SH-SY5Y (cell line): ENCODE results near the gene APOC1.
"Not testable (repeated sequence)": the region's sequence is repeated elsewhere in the genome, so short reads cannot be mapped to it uniquely, and the experiment has no call there.

Source experiments
- GATA2 ChIP-seq: IDR thresholded peaks from 2 replicates; pipeline ENCODE4 v1.6.1; 2011; ENCODE audit warnings: mild to moderate bottlenecking, low read depth, low read length
- GATA3 ChIP-seq: IDR thresholded peaks from 2 replicates; pipeline ENCODE4 v1.6.1; 2011; ENCODE audit warnings: low read depth, mild to moderate bottlenecking, low read length, moderate library complexity

APOC1 gene

DNA sequence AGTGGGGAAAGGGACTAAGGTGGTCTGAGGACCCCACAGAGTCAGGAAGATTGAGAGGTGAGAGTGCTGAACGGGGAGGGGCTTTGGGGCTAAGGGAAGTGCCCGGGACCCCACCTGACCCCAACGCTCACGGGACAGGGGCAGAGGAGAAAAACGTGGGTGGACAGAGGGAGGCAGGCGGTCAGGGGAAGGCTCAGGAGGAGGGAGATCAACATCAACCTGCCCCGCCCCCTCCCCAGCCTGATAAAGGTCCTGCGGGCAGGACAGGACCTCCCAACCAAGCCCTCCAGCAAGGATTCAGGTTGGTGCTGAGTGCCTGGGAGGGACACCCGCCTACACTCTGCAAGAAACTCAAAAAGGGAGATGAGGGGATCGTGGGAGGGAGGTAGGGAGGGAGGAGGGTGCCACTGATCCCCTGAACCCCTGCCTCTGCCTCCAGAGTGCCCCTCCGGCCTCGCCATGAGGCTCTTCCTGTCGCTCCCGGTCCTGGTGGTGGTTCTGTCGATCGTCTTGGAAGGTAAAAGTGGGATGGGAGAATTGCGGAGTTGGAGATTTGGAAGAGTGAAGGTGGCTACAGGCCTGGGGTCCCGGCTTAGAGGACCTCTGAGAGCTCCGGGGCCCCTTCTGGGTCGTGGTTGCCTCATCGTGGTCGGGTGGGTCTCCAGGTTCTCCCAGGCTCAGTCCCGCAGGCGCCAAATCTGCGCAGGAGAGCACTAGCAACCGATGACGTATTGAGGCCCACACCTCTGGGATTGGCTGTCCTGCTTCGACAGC lies at the start of gene APOC1:
APOC1 (plus strand) TSS at position 176 of the 774 bp plus-strand sequence; CDS start at position 460, 284 bp downstream.
- TF ChIP-seq GATA2, GATA3: not testable (repeated sequence)

DNA sequence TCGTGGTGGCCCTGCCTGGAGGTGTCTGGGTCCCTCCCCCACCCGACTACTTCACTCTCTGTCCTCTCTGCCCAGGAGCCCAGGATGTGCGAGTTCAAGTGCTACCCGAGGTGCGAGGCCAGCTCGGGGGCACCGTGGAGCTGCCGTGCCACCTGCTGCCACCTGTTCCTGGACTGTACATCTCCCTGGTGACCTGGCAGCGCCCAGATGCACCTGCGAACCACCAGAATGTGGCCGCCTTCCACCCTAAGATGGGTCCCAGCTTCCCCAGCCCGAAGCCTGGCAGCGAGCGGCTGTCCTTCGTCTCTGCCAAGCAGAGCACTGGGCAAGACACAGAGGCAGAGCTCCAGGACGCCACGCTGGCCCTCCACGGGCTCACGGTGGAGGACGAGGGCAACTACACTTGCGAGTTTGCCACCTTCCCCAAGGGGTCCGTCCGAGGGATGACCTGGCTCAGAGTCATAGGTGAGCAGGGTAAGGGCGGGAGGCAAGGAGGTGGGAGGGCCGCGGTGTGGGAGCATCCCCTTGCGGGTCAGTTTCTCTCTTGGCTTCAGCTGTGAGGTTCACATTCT lies 49.1 kb upstream of the APOC1 start:
- TF ChIP-seq GATA2 (no peak), GATA3 (no peak)

DNA sequence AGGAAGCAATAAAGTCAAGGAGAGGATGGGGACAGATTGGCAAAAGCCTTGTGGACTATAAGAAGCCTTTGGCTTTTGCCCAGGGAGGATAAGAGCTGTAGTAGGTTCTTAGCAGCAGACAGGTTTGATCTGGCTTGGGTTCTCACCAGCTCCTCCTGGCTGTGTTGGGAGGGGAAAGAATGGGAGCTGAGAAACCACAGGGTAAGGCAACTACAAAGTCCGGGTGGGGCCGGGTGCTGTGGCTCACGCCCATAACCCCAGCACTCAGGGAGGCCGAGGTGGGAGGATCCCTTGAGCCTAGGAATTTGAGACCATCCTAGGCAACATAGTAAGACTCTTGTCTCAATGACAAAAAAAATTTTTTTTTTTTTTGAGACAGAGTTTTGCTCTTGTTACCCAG lies 47.7 kb upstream of the APOC1 start:
- no peak for TF ChIP-seq GATA2
- TF ChIP-seq GATA3 = no peak

DNA sequence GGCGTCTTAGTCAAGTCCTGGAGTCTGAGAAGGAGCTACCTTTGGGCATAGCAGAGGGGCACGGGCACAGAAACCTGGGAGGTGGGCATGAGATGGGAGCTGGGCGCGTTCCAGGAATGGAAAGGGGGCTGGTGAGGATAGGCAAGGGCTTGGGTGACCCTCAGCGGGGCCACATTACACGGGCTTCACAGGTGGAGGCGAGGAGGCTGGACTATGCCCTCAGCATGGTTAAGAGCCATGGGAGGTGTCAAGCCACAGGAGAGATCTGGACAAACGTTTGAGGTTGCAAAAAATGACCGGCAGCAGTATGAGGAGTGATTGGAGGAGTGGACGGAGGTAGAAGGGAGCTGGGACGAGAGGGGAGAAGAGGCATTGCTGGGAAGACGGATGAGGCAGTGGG lies 46.8 kb upstream of the APOC1 start:
- no peak for TF ChIP-seq GATA2
- TF ChIP-seq GATA3 = no peak

DNA sequence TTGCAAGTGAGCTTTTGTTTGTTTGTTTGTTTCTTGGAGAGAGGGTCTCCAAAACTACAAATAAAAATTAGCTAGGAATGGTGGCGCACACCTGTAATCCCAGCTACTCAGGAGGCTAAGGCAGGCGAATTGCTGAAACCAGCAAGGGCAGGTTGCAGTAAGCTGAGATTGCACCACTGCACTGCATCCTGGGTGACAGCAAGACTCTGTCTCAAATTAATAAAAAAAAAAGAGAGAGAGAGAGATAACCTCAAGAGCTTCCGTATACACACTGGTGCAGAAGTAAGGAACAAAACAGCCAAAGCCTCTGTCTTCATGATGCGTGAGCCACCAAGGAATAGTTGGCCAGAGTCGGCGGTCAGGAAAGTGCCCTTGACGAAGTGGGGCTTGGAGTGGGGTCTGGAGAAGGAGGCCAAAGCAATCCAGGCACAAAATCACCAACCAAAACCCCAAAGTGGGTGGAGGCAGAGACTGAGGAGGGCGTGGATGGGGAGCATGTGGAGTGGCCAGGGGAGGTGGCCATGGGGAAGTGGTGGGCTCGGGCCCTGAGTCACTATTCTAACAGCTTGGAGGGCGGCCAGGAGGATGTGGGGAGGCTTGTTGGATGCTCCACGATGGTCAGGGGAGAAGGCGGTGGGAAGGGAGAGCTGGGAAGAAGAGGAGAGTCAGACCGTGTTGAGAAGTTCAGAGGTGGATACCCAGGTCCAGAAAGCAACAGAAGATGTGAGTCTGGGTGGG lies 44.5 kb upstream of the APOC1 start:
- TF ChIP-seq GATA3 (no peak), GATA2 (no peak)

DNA sequence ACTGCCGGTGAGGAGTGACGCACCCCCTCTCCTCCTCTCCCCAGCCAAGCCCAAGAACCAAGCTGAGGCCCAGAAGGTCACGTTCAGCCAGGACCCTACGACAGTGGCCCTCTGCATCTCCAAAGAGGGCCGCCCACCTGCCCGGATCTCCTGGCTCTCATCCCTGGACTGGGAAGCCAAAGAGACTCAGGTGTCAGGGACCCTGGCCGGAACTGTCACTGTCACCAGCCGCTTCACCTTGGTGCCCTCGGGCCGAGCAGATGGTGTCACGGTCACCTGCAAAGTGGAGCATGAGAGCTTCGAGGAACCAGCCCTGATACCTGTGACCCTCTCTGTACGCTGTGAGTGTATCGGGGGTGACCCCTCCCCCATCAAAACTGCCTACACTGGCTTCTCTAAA lies 42.6 kb upstream of the APOC1 start:
- no peak for TF ChIP-seq GATA3
- no peak for TF ChIP-seq GATA2

DNA sequence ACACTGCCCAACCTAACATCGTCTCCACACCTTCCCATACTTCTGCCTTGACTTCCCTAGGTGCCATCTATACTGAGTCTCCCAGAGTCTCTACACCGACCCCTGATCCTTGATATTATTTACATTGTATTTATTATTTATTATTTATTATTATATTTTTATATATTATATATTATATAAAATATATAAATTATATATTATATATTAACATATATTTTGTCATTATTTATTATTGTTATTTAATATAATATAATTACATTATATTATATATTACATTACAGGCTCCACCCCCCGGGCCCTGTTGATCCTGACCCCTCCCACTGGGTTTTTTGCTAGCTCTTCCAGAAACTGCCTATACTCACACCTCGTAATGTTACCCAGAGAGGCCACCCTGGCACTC lies 41.7 kb upstream of the APOC1 start:
- no peak for TF ChIP-seq GATA2

DNA sequence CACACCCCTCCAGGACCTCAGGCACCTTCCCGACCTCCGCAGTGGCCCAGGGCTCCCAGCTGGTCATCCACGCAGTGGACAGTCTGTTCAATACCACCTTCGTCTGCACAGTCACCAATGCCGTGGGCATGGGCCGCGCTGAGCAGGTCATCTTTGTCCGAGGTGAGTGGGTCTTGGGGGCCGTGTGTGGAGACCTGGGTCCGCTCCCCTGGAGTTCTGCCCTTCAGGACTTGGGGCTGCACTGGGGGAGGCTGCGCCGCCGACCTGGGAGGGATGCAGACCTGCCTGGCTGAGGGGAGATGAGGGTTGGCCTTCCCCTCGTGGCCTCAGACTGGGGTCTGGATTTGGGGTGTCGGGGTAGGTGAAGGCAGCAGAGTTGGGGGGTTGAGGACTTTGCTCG lies 40.1 kb upstream of the APOC1 start:
- no peak for TF ChIP-seq GATA2
- no peak for TF ChIP-seq GATA3

- TF ChIP-seq GATA3 (no peak), GATA2 (no peak)
Measured at GRCh38 chr19:44875666-44876451, 38.5 kb upstream of the APOC1 start.

- TF ChIP-seq GATA2 (no peak), GATA3 (no peak)
Measured at GRCh38 chr19:44876930-44877535, 37.4 kb upstream of the APOC1 start.

GRCh38 chr19:44878120-44878865 lies 36.1 kb upstream of the APOC1 start:
- TF ChIP-seq GATA3 (no peak), GATA2 (no peak)

DNA sequence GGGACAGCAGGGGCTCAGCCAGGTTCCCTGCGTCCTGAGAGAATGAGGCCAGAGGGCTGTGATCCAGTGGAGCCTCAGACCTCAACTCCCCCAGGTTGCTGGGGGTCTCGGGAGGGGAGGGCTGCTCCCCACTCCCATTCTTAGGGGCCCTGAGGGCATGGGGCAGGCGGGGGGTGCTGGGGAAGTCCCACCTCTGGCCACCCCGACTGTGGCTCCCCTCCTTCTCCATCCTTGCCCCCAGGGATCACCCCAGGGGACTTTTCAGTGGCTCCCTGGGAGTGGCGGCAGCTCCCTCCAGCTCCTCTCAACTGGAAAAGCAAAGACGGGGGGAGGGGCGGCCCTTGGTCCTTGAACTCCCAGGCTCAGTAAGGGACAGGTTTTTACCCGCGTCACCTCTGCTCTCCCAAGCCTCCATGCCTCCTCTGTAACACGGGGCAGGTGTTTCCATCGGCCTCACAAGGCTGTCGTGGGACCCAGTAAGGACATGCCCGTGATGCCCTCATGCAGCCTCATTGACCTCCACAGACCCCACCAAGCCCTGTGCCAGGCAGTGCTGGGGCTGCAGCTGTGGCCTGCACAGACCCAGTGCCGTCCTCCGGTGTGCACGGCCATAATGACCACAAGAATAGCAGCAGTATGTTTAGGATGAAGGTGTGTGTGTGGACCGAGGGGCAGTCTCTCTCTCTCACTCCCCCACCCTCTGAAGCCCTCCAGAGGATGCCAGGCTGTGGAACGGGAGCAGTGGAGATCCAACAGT lies 34.9 kb upstream of the APOC1 start:
- TF ChIP-seq GATA3 = no peak
- no peak for TF ChIP-seq GATA2
